OCI-LY1 (cell line): Measurements from ENCODE around the gene FBXO4.

ENCODE experiments used
- H2AFZ ChIP-seq: fragments of 200-600 bp; sonication (generic), shearing (Covaris generic); 2 replicates; pipeline ENCODE4 v1.6.0; 2014; ENCODE audit warnings: antibody characterized with exemption, mild to moderate bottlenecking, low read length
- H3F3A ChIP-seq: fragments of 200-600 bp; sonication (generic), shearing (Covaris generic); 2 replicates; pipeline ENCODE4 v1.6.0; 2014; ENCODE audit warnings: mild to moderate bottlenecking, antibody characterized with exemption, low read length, moderate library complexity; ENCODE audit not compliant: insufficient read depth
- H3K27ac ChIP-seq: fragments of 200-600 bp; sonication (generic); 2 replicates; pipeline ENCODE4 v1.5.1; 2014; ENCODE audit warnings: low read length, mixed run types, mild to moderate bottlenecking, low read depth; ENCODE audit not compliant: poor library complexity, severe bottlenecking
- H3K27me3 ChIP-seq: fragments of 200-600 bp; sonication (generic); 2 replicates; pipeline ENCODE4 v1.6.0; 2014; ENCODE audit warnings: antibody characterized with exemption, mild to moderate bottlenecking, low read length, moderate library complexity; ENCODE audit not compliant: insufficient read depth
- H3K36me3 ChIP-seq: fragments of 200-600 bp; sonication (generic); 2 replicates; pipeline ENCODE4 v1.6.1; 2014; ENCODE audit warnings: mild to moderate bottlenecking, antibody characterized with exemption, low read length, moderate library complexity, mixed read lengths; ENCODE audit not compliant: insufficient read depth
- H3K4me1 ChIP-seq: fragments of 200-600 bp; sonication (generic); 2 replicates; pipeline ENCODE4 v1.5.1; 2014; ENCODE audit warnings: mild to moderate bottlenecking, low read length, moderate library complexity; ENCODE audit not compliant: insufficient read depth, severe bottlenecking
- H3K4me2 ChIP-seq: fragments of 200-600 bp; sonication (generic), shearing (Covaris generic); 2 replicates; pipeline ENCODE4 v1.6.1; 2014; ENCODE audit warnings: low read length
- H3K4me3 ChIP-seq: fragments of 200-600 bp; sonication (generic); 2 replicates; pipeline ENCODE4 v1.5.1; 2014; ENCODE audit warnings: low read length, low read depth, mild to moderate bottlenecking, mixed read lengths; ENCODE audit not compliant: poor library complexity, severe bottlenecking
- H3K79me2 ChIP-seq: fragments of 200-600 bp; shearing (Covaris generic); 2 replicates; pipeline ENCODE4 v1.6.1; 2016; ENCODE audit warnings: mixed run types, low read length, mixed read lengths; ENCODE audit not compliant: insufficient read depth
- H3K9ac ChIP-seq: fragments of 200-600 bp; sonication (generic), shearing (Covaris generic); 2 replicates; pipeline ENCODE4 v1.6.1; 2014; ENCODE audit warnings: mild to moderate bottlenecking, low read length, mixed read lengths
- H3K9me2 ChIP-seq: fragments of 200-600 bp; sonication (generic), shearing (Covaris generic); 2 replicates; pipeline ENCODE4 v1.6.1; 2014; ENCODE audit warnings: low read depth, mild to moderate bottlenecking, low read length, mixed read lengths
- H3K9me3 ChIP-seq: fragments of 200-600 bp; shearing (Covaris generic); 2 replicates; pipeline ENCODE4 v1.6.1; 2014; ENCODE audit warnings: low read length, mixed read lengths
- H4K20me1 ChIP-seq: fragments of 200-600 bp; sonication (generic), shearing (Covaris generic); 2 replicates; pipeline ENCODE4 v1.6.0; 2016; ENCODE audit warnings: mild to moderate bottlenecking, low read length; ENCODE audit not compliant: insufficient read depth
- EZH2 ChIP-seq: fragments of 200-600 bp; sonication (generic), shearing (Covaris generic); IDR thresholded peaks from 2 replicates; pipeline ENCODE4 v1.8.0; 2017; ENCODE audit warnings: borderline replicate concordance, mixed run types, mild to moderate bottlenecking, antibody characterized with exemption, low read length, moderate library complexity, mixed read lengths
- TF ChIP-seq, protein P1 (sequence below): fragments of 200-600 bp; sonication (generic), shearing (Covaris generic); IDR thresholded peaks from 2 replicates; pipeline ENCODE4 v1.5.1; 2017; ENCODE audit warnings: mild to moderate bottlenecking, antibody characterized with exemption, low read length, moderate library complexity, mixed read lengths

FBXO4 gene

DNA sequence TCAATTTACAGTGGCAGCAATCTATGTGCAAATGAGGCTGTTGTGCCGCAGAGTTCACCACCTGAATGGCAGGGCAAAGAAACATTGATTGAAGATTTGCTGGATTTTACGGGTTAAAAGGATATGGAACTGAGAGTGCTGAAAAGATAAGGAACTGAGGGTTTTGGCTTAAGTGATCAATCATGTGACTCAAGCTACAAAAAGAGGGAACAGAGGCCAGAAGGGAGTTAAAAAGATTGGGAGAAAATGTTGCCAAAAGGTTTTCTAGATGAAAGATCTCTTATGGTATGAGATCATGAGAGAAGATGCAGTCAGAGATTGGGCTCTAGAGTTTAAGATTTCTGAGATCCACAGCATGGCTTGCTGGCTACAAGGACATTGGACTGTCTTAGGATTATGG, 28.9 kb upstream of the FBXO4 start:
- H2AFZ ChIP-seq, result no peak overlapping the region
- no peaks in the 10 kb centered on the region for H3K9me3 ChIP-seq
- H3F3A ChIP-seq, result no peaks in the 10 kb centered on the region
- no peak overlapping the region for H3K4me2 ChIP-seq
- no peaks in the 10 kb centered on the region for H3K9me2 ChIP-seq
- H3K36me3 ChIP-seq, result no peaks in the 10 kb centered on the region
- H3K9ac ChIP-seq, result no peak overlapping the region
- no peak overlapping the region for H3K4me3 ChIP-seq
- H3K27me3 ChIP-seq, result no peaks in the 10 kb centered on the region
- TF ChIP-seq, protein P1, sequence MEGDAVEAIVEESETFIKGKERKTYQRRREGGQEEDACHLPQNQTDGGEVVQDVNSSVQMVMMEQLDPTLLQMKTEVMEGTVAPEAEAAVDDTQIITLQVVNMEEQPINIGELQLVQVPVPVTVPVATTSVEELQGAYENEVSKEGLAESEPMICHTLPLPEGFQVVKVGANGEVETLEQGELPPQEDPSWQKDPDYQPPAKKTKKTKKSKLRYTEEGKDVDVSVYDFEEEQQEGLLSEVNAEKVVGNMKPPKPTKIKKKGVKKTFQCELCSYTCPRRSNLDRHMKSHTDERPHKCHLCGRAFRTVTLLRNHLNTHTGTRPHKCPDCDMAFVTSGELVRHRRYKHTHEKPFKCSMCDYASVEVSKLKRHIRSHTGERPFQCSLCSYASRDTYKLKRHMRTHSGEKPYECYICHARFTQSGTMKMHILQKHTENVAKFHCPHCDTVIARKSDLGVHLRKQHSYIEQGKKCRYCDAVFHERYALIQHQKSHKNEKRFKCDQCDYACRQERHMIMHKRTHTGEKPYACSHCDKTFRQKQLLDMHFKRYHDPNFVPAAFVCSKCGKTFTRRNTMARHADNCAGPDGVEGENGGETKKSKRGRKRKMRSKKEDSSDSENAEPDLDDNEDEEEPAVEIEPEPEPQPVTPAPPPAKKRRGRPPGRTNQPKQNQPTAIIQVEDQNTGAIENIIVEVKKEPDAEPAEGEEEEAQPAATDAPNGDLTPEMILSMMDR, result no peak
- no peak for TF ChIP-seq EZH2
- H3K27ac ChIP-seq, result no peak overlapping the region
- H4K20me1 ChIP-seq, result no peaks in the 10 kb centered on the region
- no peaks in the 10 kb centered on the region for H3K79me2 ChIP-seq
- H3K4me1 ChIP-seq, result no peaks in the 10 kb centered on the region

DNA sequence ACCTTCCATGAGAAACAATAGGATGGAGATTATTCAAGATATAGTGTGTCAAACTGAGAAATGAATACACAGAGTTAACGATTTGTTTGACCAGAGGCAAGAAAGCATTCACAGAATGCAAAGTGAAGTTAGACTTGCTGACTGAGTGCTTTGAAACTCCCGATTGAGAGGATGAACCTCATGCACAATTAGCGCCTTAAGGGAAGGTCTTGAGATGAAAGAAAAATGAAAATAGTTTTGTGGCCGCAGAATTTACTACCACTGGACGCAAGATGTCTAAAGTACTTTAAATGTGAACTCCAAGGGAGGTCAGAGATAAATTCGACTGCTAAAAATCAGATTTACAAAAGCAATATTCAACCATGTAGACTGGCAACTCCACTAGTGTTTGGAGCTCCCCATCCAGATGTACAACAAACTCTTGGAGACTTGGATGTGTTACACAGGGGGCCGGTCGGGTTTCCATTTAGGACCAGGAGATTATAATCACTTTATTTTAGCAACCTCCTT, 21.6 kb upstream of the FBXO4 start:
- no peaks in the 10 kb centered on the region for H3F3A ChIP-seq
- H4K20me1 ChIP-seq, result no peaks in the 10 kb centered on the region
- no peaks in the 10 kb centered on the region for H3K9me2 ChIP-seq
- peak overlapping the region; percentile 8 for H3K27ac ChIP-seq
- peak overlapping the region; percentile 75 for H3K4me3 ChIP-seq
- H3K27me3 ChIP-seq, result no peaks in the 10 kb centered on the region
- no peak overlapping the region for H2AFZ ChIP-seq
- H3K9me3 ChIP-seq, result no peaks in the 10 kb centered on the region
- H3K4me2 ChIP-seq, result peak overlapping the region; percentile 85
- peaks cover 24% of the 10 kb centered on the region for H3K79me2 ChIP-seq
- H3K36me3 ChIP-seq, result peaks cover 13% of the 10 kb centered on the region
- H3K9ac ChIP-seq, result peak overlapping the region; percentile 73
- H3K4me1 ChIP-seq, result peaks cover 21% of the 10 kb centered on the region
- TF ChIP-seq EZH2, result no peak
- TF ChIP-seq, protein P1, result no peak

DNA sequence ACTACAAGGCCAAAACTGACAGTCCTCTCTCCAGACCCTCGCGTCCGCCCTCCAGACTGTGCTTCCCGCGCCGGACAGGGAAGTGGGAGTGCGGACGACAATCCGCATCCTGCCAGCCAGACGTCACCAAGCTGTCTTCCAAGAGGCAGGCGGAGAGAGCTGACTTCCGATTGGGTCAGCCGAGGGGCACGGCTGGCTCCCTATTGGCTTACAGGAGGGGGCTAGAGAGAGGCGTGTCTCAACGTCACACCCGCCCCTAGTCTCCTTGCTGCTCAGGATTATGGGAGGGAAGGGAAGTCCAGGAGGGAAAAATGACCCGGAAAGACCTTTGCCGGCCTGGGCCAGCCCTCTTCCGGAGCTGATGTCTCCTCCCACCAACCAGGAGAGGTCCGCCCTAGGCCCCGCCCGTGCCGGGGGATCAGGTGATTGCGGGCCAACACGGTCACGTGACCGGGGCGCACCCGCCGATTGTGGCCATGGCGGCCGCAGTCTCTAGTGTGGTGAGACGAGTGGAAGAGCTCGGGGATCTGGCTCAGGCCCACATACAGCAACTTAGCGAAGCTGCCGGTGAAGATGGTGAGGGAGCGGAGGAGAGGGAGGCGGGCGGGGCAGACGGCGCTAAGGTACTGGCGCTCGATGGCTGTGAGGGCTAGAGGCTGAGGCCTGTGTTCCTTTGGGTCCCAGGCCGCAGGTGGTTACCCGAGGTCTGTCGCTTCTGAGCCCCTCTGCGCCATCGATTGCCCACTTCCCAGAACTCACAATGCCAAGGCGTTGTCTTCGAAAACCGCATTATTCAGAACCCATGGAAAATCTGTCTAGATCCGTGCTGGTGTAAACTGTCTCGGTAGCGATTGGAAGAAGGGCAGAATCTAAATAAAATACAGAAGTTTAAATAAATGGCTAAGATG, 20.9 kb upstream of the FBXO4 start, which contains the start of gene RIMOC1:
RIMOC1 (plus strand) TSS at position 453 of the 908 bp plus-strand sequence; CDS start at position 477, 24 bp downstream.
- peak within 1 kb of the TSS; percentile 85 for H3K4me2 ChIP-seq
- no peaks in the 10 kb centered on the region for H3K9me3 ChIP-seq
- H3K9ac ChIP-seq, result peak within 1 kb of the TSS; percentile 73
- peaks cover 20% of the 10 kb centered on the region for H3K36me3 ChIP-seq
- H3K4me1 ChIP-seq, result peaks cover 21% of the 10 kb centered on the region
- H3K9me2 ChIP-seq, result no peaks in the 10 kb centered on the region
- H3F3A ChIP-seq, result no peaks in the 10 kb centered on the region
- no peak for TF ChIP-seq EZH2
- TF ChIP-seq, protein P1, result no peak
- H3K27ac ChIP-seq, result peak within 1 kb of the TSS; percentile 41
- H4K20me1 ChIP-seq, result no peaks in the 10 kb centered on the region
- H3K79me2 ChIP-seq, result peaks cover 24% of the 10 kb centered on the region
- H2AFZ ChIP-seq, result no peak within 1 kb of the TSS
- H3K27me3 ChIP-seq, result no peaks in the 10 kb centered on the region
- H3K4me3 ChIP-seq, result peak within 1 kb of the TSS; percentile 75
